ENCODE data around the gene RNF223. TPM values are rescaled to one million over a fixed set of nuclear protein-coding genes. Genes with fewer than 3 reads are reported as not detected.

The RNF223 gene
- total and polyA plus RNA-seq, 2 of the 13 experiments (the other 11 are each of a cell fraction or from before 2014, with no cell fraction given), result 0.03 TPM; not detected in 1

DNA sequence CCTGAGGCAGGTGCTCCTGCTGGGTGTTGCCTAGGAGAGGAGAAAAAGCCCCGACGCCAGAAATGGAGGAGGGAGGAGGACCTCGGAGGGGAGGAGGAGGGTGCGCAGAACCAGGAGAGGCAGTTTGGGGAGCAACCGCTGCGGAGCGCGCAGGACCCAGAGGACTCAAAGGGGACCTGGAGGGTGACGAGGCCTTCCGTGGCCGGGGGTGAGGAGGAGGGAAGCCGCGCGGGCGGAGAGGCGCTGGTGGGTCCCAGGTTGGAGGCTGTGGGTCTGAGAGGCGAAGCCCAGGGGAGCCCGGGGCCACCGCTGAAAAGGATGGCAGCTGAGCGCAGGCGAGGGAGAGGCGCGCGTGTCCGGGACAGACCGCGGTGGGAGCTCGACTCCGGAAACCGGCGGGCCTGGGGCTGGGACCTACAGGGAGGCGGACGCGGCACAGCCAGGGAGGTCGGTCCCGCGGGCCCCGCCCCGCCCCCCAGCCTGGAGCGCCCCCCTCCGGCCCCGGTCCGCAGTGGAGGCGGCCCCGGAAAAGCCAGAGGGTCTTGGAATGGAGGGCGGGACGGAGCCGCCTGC lies 15.1 kb downstream of the RNF223 start (continued):
- TF ChIP-seq, protein P1, sequence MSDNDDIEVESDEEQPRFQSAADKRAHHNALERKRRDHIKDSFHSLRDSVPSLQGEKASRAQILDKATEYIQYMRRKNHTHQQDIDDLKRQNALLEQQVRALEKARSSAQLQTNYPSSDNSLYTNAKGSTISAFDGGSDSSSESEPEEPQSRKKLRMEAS (IDR thresholded peaks at IDR 0.05), result no peak; the same call in 1 of the 2 replicates
- TF ChIP-seq, protein P2, sequence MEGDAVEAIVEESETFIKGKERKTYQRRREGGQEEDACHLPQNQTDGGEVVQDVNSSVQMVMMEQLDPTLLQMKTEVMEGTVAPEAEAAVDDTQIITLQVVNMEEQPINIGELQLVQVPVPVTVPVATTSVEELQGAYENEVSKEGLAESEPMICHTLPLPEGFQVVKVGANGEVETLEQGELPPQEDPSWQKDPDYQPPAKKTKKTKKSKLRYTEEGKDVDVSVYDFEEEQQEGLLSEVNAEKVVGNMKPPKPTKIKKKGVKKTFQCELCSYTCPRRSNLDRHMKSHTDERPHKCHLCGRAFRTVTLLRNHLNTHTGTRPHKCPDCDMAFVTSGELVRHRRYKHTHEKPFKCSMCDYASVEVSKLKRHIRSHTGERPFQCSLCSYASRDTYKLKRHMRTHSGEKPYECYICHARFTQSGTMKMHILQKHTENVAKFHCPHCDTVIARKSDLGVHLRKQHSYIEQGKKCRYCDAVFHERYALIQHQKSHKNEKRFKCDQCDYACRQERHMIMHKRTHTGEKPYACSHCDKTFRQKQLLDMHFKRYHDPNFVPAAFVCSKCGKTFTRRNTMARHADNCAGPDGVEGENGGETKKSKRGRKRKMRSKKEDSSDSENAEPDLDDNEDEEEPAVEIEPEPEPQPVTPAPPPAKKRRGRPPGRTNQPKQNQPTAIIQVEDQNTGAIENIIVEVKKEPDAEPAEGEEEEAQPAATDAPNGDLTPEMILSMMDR (CRISPR knock-in tag; IDR thresholded peaks at IDR 0.05), result peak; percentile 54; the same call in 1 of the 2 replicates
- TF ChIP-seq, protein P3, sequence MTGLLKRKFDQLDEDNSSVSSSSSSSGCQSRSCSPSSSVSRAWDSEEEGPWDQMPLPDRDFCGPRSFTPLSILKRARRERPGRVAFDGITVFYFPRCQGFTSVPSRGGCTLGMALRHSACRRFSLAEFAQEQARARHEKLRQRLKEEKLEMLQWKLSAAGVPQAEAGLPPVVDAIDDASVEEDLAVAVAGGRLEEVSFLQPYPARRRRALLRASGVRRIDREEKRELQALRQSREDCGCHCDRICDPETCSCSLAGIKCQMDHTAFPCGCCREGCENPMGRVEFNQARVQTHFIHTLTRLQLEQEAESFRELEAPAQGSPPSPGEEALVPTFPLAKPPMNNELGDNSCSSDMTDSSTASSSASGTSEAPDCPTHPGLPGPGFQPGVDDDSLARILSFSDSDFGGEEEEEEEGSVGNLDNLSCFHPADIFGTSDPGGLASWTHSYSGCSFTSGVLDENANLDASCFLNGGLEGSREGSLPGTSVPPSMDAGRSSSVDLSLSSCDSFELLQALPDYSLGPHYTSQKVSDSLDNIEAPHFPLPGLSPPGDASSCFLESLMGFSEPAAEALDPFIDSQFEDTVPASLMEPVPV (CRISPR knock-in tag; IDR thresholded peaks at IDR 0.05), result no peak
- TF ChIP-seq ZNF550 (CRISPR knock-in tag; IDR thresholded peaks at IDR 0.05; ENCODE audit: borderline replicate concordance) (no peak), GFI1 (CRISPR knock-in tag; IDR thresholded peaks at IDR 0.05; ENCODE audit: borderline replicate concordance) (0 out of 2 replicates have a peak, but pooled peaks have one; percentile 7), PCBP1 (IDR thresholded peaks at IDR 0.05; ENCODE audit: borderline replicate concordance, low read depth, low read length) (0 out of 2 replicates have a peak, but pooled peaks have one; percentile 62)

Data from HepG2 (cell line).